Transverse colon (tissue), 4 donors: ENCODE data around the gene ZNF865. TPM values are rescaled to one million over a fixed set of nuclear protein-coding genes. Genes with fewer than 3 reads are reported as not detected.
"Not testable (repeated sequence)": the region's sequence is repeated elsewhere in the genome, so short reads cannot be mapped to it uniquely, and the experiment has no call there.

ENCODE experiments used
- DNase-seq: peaks from one replicate; pipeline ENCODE4 v3.0.0-alpha.2; 2019
- H3K27ac ChIP-seq, 4 donors: fragments of 200-600 bp; sonication (generic); 2 replicates each; pipeline ENCODE4 v1.5.1; 2016 to 2018; ENCODE audit warnings: inconsistent platforms in 4 of 4
- H3K27me3 ChIP-seq: fragments of 200-600 bp; sonication (generic); 2 replicates; pipeline ENCODE4 v1.5.1; 2017; ENCODE audit warnings: inconsistent platforms
- H3K36me3 ChIP-seq, 4 donors: fragments of 200-600 bp; sonication (generic); 2 replicates each; pipeline ENCODE4 v1.5.1; 2017 to 2019; ENCODE audit warnings: inconsistent platforms in 4 of 4
- H3K4me1 ChIP-seq, 4 donors: fragments of 200-600 bp; sonication (generic); 2 replicates each; pipeline ENCODE4 v1.5.1; 2017 to 2020; ENCODE audit warnings: inconsistent platforms in 4 of 4
- H3K4me3 ChIP-seq, 4 donors: fragments of 200-600 bp; sonication (generic); 1 replicate in 1 of 4; 2 replicates in 3 of 4; pipeline versions ENCODE4 v1.5.1 to v1.6.1; 2017 to 2019; ENCODE audit warnings: inconsistent platforms in 4 of 4
- H3K9me3 ChIP-seq, 2 donors: fragments of 200-600 bp; sonication (generic); 2 replicates each; pipeline ENCODE4 v1.5.1; 2017 to 2019; ENCODE audit warnings: inconsistent platforms in 2 of 2
- EP300 ChIP-seq: sonication (generic); formaldehyde crosslinking; IDR thresholded peaks from one replicate; pipeline ENCODE4 v1.6.1; 2017; ENCODE audit warnings: antibody characterized with exemption, low read depth
- POLR2A ChIP-seq: fragments of 450-650 bp; IDR thresholded peaks from one replicate; pipeline ENCODE4 v1.6.1; 2016; ENCODE audit warnings: antibody characterized with exemption, mild to moderate bottlenecking, moderate library complexity
- POLR2AphosphoS5 ChIP-seq, 3 donors: sonication (generic); formaldehyde crosslinking; IDR thresholded peaks; one replicate each; pipeline ENCODE4 v1.6.1; 2016; ENCODE audit warnings: antibody characterized with exemption in 3 of 3
- WGBS, 2 donors: methylation state at CpG; one replicate each; pipeline ENCODE4 v1.1.5; 2018; ENCODE audit warnings: low coverage in 1 of 2; 5-methylcytosine and 5-hydroxymethylcytosine counted together
- in situ Hi-C, 4 donors: fragments of 200-750 bp; cut with MboI; loops; one replicate each; pipeline versions ENCODE4 v1.15.0 to v1.15.1; 2017; ENCODE audit warnings: low sequenced_read_pairs in 3 of 4, low pct_ligation_motif_present in 1 of 4, low pct_unique_long_range_greater_than_20kb in 1 of 4
- intact Hi-C: fragments of 100-400 bp; cut with DNase I; formaldehyde crosslinking; loops from one replicate; pipeline ENCODE4 v1.15.1; 2023; ENCODE audit warnings: low total_unique reads
- total RNA-seq, 4 donors: library from RNA; depleted of rRNA; stranded (reverse); fragments of >200 nt; gene quantifications; one replicate each; pipeline ENCODE4 v1.1.0, GENCODE V29; 2016
- TF ChIP-seq, protein P1 (sequence below), 5 experiments: fragments of 200-600 bp in 3 of 5; fragments of 450-650 bp in 2 of 5; sonication (generic) in 3 of 5; IDR thresholded peaks; 1 replicate in 2 of 5; 2 replicates in 3 of 5; pipeline ENCODE4 v1.5.1; 2016 to 2017; ENCODE audit warnings: antibody characterized with exemption in 5 of 5, inconsistent platforms in 3 of 5, mild to moderate bottlenecking in 2 of 5, moderate library complexity in 1 of 5

Gene ZNF865
- total RNA-seq, 4 donors from 2014 or later = 8.3 to 50.1 (median 13.4) TPM

DNA sequence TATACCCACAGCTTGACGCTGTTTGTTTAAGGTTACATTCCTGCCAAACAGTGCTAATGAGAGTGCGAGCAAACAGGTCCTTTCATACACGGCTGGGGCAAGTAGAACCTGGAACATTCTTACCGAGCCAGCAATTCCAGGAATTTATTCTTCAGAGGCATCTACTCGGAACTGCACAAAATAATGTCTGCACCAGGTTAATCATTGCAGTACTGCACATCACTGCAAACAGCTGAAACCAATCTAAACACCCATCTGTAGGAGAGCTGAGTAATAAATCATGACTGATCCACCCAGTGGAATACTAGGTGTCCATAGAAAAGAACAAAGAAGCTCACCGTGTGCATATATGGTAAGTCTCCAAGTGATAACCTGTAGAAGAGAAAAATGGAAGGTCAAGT lies 23.6 kb upstream of the ZNF865 start:
- peaks cover 5% of the 10 kb centered on the region for H3K27me3 ChIP-seq
- peaks cover 6 to 40% (median 32%) of the 10 kb centered on the region in 4 donors for H3K4me1 ChIP-seq
- no peak for DNase-seq
- in situ Hi-C loops (no loop called here), intact Hi-C loops (loop anchor here (2.0 to 10.0 kb wide), 2 partner anchors 61 to 67 kb away; partner anchors contain the start of gene ZNF581)
- H3K27ac ChIP-seq = no peak overlapping the region
- no peaks in the 10 kb centered on the region for H3K9me3 ChIP-seq
- H3K36me3 ChIP-seq = peaks cover 0 to 6% (median 0%) of the 10 kb centered on the region in 4 donors
- WGBS, 2 donors = 14 to 19% methylated on average over 2 to 6 of the region's 6 CpGs
- TF ChIP-seq, protein P1, sequence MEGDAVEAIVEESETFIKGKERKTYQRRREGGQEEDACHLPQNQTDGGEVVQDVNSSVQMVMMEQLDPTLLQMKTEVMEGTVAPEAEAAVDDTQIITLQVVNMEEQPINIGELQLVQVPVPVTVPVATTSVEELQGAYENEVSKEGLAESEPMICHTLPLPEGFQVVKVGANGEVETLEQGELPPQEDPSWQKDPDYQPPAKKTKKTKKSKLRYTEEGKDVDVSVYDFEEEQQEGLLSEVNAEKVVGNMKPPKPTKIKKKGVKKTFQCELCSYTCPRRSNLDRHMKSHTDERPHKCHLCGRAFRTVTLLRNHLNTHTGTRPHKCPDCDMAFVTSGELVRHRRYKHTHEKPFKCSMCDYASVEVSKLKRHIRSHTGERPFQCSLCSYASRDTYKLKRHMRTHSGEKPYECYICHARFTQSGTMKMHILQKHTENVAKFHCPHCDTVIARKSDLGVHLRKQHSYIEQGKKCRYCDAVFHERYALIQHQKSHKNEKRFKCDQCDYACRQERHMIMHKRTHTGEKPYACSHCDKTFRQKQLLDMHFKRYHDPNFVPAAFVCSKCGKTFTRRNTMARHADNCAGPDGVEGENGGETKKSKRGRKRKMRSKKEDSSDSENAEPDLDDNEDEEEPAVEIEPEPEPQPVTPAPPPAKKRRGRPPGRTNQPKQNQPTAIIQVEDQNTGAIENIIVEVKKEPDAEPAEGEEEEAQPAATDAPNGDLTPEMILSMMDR (IDR thresholded peaks at IDR 0.05) = no peak
- TF ChIP-seq EP300 (no peak), POLR2AphosphoS5 (IDR thresholded peaks at IDR 0.05) (no peak), POLR2A (no peak)
- no peak overlapping the region for H3K4me3 ChIP-seq

DNA sequence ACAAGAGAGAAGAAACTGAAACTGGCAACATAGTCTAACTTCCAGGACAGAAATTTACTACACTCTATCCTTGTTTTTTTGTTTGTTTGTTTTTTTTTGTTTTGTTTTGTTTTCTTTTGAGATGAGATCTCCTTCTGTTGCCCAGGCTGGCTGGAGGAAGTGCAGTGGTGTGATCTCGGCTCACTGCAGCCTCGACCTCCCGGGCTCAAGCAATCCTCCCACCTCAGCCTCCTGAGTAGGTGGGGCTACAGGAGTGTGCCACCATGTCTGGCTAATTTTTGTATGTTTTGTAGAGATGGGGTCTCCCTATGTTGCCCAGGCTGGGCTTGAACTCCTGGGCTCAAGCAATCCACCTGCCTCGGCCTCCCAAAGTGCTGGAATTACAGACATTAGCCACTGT lies 23.2 kb upstream of the ZNF865 start:
- H3K27me3 ChIP-seq, H3K9me3 ChIP-seq, H3K4me3 ChIP-seq, H3K27ac ChIP-seq, in situ Hi-C loops, H3K36me3 ChIP-seq, DNase-seq: not testable (repeated sequence)
- 60 to 67% methylated on average over 1 to 4 of the region's 4 CpGs for WGBS, 2 donors
- H3K4me1 ChIP-seq = peaks cover 8 to 44% (median 36%) of the 10 kb centered on the region in 4 donors
- intact Hi-C loops = loop anchor here (10.0 kb wide), 1 partner anchor 67 kb away; no protein-coding TSS in a partner anchor

DNA sequence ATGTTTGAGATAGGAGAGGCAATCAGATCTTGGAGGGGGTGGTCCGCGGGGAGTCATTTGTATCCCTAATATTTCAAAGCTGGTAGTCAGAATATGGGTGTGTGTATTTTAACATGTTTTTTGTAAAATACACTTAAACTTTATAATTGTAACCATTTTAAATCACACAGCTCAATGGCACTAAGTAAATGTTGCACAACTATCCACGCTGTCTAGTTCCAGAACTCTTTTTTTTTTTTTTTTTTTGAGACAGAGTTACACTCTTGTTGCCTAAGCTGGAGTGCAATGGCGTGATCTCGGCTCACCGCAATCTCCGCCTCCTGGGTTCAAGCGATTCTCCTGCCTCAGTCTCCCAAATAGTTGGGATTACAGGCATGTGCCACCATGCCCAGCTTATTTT lies 21.6 kb upstream of the ZNF865 start:
- DNase-seq, H3K27ac ChIP-seq, H3K27me3 ChIP-seq, in situ Hi-C loops, H3K36me3 ChIP-seq, H3K4me3 ChIP-seq, H3K9me3 ChIP-seq: not testable (repeated sequence)
- 87 to 90% methylated on average over 7 to 8 of the region's 8 CpGs for WGBS, 2 donors
- peaks cover 8 to 50% (median 41%) of the 10 kb centered on the region in 4 donors for H3K4me1 ChIP-seq
- intact Hi-C loops = loop anchor here (10.0 kb wide), 1 partner anchor 69 kb away; no protein-coding TSS in a partner anchor

DNA sequence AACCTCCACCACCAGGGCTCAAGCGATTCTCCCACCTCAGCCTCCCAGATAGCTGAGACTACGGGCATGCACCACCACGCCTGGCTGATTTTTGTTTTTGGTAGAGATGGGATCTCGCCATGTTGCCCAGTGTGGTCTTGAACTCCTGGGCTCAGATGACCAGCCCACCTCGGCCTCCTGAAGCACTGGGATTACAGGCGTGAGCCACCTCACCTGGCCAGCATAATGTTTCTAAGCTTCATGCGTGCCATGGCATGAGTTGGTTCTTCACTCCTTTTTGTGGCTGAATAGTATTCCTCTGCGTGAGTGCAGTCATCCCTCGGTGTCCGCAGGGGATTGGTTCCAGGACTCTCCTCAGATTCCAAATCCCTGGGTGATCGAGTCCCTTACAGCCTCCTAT lies 20.6 kb upstream of the ZNF865 start:
- TF ChIP-seq, protein P1 (IDR thresholded peaks at IDR 0.05) = no peak
- no peak for TF ChIP-seq POLR2AphosphoS5 (IDR thresholded peaks at IDR 0.05)
- no peak for TF ChIP-seq EP300
- no peak for TF ChIP-seq POLR2A
- no peak overlapping the region for H3K4me3 ChIP-seq
- in situ Hi-C loops (no loop called here), intact Hi-C loops (loop anchor here (10.0 kb wide), 1 partner anchor 70 kb away; no protein-coding TSS in a partner anchor)
- 60 to 87% methylated on average over 1 to 11 of the region's 11 CpGs for WGBS, 2 donors
- H3K36me3 ChIP-seq = no peaks in the 10 kb centered on the region
- H3K27me3 ChIP-seq = peaks cover 5% of the 10 kb centered on the region
- H3K4me1 ChIP-seq = peaks cover 8 to 45% (median 37%) of the 10 kb centered on the region in 4 donors
- no peak for DNase-seq
- H3K9me3 ChIP-seq = no peaks in the 10 kb centered on the region
- H3K27ac ChIP-seq = no peak overlapping the region

DNA sequence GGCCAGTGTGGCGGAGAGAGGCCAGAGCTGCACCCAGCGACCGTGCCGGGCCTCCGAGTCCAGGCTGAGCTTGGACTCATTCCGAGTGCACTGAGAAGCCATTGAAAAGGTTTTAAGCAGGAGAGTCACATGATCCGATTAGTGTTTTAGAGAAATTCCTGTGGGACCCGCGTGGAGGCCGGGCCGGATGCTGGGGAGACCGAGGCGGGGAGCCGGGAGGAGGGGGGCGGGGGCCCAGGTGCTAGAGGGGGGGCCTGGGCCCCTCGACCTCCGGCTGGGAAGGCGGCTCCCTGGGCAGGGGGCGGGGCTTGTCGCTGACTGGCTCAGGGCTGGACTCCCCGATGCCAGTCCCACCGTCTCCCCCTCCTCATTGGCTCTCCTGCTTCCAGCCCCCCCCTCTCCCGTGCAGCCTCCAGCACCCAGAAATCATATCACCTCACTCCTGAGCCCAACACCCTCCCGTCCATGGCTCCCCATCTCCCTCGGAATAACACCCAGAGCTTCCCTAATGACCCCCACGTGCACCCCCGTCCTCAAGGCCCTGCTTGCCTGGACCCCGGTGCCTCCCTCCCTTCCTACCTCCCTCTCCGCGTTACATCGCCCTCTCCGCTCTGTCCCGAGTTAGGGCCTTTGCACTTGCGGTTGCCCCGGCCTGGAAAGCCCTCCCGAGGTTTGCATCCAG lies 19.6 kb upstream of the ZNF865 start:
- intact Hi-C loops = loop anchor here (10.0 kb wide), 1 partner anchor 71 kb away; no protein-coding TSS in a partner anchor
- H3K9me3 ChIP-seq = no peaks in the 10 kb centered on the region
- in situ Hi-C loops = no loop called here
- H3K27me3 ChIP-seq = peaks cover 5% of the 10 kb centered on the region
- H3K4me3 ChIP-seq = peak overlapping the region; percentile 8 to 38 (median 13)
- TF ChIP-seq POLR2A (no peak), EP300 (no peak), POLR2AphosphoS5 (IDR thresholded peaks at IDR 0.05) (no peak)
- TF ChIP-seq, protein P1 (IDR thresholded peaks at IDR 0.05) = no peak
- 3 to 7% methylated on average over 15 to 30 of the region's 36 CpGs for WGBS, 2 donors
- peaks cover 8 to 41% (median 32%) of the 10 kb centered on the region in 4 donors for H3K4me1 ChIP-seq
- no peaks in the 10 kb centered on the region for H3K36me3 ChIP-seq
- peak; percentile 71 for DNase-seq
- peak overlapping the region; percentile 5 to 55 (median 27) for H3K27ac ChIP-seq
